Left ventricle myocardium inferior (tissue), 1 donor: ENCODE data around the gene C10orf71. TPM values are rescaled to one million over a fixed set of nuclear protein-coding genes. Genes with fewer than 3 reads are reported as not detected.

Experiments used
- DNase-seq: peaks from one replicate; pipeline ENCODE4 v3.0.0-alpha.2; 2020
- H3K27ac ChIP-seq: fragments of 200-600 bp; replicated peaks from 2 replicates; pipeline ENCODE4 v1.8.0; 2021
- H3K27me3 ChIP-seq: fragments of 200-600 bp; 2 replicates; pipeline ENCODE4 v1.8.0; 2021; ENCODE audit warnings: low read depth
- H3K36me3 ChIP-seq: fragments of 200-600 bp; 2 replicates; pipeline ENCODE4 v1.8.0; 2021
- H3K4me1 ChIP-seq: fragments of 200-600 bp; 2 replicates; pipeline ENCODE4 v1.8.0; 2021
- H3K4me3 ChIP-seq: fragments of 200-600 bp; 2 replicates; pipeline ENCODE4 v1.8.0; 2021; ENCODE audit warnings: mild to moderate bottlenecking, moderate library complexity
- H3K9me3 ChIP-seq: fragments of 200-600 bp; replicated peaks from 2 replicates; pipeline ENCODE4 v1.8.0; 2021
- CTCF ChIP-seq: fragments of 200-600 bp; IDR thresholded peaks from 2 replicates; pipeline ENCODE4 v1.8.0; 2021; ENCODE audit warnings: antibody characterized with exemption, mild to moderate bottlenecking, borderline replicate concordance
- intact Hi-C: fragments of 100-400 bp; cut with micrococcal nuclease; formaldehyde crosslinking; loops from one replicate; pipeline ENCODE4 v1.11.0; 2022
- total RNA-seq: library from RNA; stranded (reverse); fragmentation: NEBNext Ultra II Directional; extraction: Animal tissue kit (Norgen Biotek cat#: 25700); gene quantifications from one replicate; pipeline ENCODE4 v1.2.1, GENCODE V29; 2021
- donor health status: DM: no; HTN: yes; CAD: no; lungs with severe emphysema.

The C10orf71 gene
- total RNA-seq, 1 donor from 2014 or later: 136 TPM

DNA sequence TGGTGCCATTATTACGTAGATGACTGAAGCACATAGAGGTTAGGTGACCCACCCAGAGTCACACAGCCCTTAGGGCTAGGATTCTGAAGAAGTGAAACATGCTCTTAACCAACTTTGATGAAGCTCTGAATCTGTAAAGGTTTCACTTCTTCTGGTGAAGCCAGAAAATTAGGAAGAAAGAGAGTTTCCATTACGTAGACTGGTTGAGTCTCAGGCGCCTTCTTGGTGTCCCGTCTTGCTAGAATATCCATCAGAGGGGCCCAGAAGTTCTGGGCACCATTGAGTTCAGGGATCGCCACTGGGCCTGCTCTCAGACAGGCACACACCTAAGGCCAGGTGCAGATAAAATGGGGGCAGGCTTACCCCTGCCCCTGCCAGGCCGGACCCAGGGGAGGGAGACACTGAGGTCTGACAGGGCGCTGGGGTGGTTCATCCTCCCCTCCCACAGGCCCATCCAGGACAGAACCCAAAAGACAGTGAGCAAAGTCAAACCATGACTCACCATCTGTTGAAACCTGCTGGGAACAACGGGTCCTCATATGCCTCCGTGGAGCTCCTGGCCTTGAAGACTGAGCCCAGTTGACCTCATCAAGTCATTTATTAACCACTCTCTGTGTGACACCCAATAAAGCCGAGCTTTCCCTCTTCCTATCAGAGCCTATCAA lies 63.8 kb downstream of the C10orf71 start:
- no peak for DNase-seq
- peaks cover 32% of the 10 kb centered on the region for H3K4me1 ChIP-seq
- intact Hi-C loops: no loop called here
- H3K27me3 ChIP-seq: no peaks in the 10 kb centered on the region
- peaks cover 3% of the 10 kb centered on the region for H3K9me3 ChIP-seq
- no peaks in the 10 kb centered on the region for H3K36me3 ChIP-seq
- no peak for TF ChIP-seq CTCF
- H3K4me3 ChIP-seq: no peak overlapping the region
- H3K27ac ChIP-seq: no peak overlapping the region

DNA sequence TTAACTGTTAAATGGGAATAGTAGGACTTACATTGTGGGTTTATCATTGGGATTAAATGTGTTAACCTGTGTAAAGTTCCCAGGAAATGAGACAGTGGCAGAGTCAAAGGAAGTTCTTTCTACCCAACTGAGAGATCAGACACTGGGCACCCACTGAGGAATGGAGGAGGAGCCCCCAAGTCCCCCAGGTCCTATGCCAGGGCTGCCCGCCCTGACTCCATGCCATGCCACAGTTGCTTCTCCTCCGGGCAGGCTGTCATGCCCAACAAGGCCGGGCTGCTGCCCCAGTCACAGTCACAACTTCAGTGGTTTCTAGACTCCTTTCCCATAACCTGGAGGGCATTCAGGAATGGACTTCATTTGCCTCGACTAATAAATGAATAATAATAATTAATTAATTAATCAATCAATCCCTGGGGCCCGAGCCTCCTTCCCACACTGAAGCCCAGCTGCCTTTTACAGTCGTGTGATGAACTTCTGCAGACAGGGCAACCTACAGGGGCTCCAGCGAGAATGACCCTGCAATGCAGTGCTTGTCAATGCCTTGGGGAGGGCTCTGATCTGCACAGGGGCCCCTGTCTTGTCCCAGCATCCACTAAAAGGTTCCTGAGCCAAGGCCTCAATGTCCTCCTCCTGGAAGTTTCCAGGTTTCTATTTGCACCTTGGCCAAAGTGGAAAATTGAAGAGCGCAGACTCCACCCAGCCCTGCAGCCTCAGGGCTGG lies 64.5 kb downstream of the C10orf71 start:
- Histone ChIP-seq H3K4me3 (no peak overlapping the region), H3K27ac (no peak overlapping the region), H3K27me3 (no peaks in the 10 kb centered on the region), H3K36me3 (no peaks in the 10 kb centered on the region), H3K4me1 (peaks cover 32% of the 10 kb centered on the region), H3K9me3 (no peaks in the 10 kb centered on the region)
- intact Hi-C loops: no loop called here
- DNase-seq: no peak
- TF ChIP-seq CTCF: no peak

GRCh38 chr10:49364051-49364450 lies 65.1 kb downstream of the C10orf71 start:
- H3K36me3 ChIP-seq: no peaks in the 10 kb centered on the region
- no peak overlapping the region for H3K27ac ChIP-seq
- H3K27me3 ChIP-seq: no peaks in the 10 kb centered on the region
- H3K4me3 ChIP-seq: no peak overlapping the region
- DNase-seq: no peak
- no peaks in the 10 kb centered on the region for H3K9me3 ChIP-seq
- H3K4me1 ChIP-seq: peaks cover 32% of the 10 kb centered on the region
- no peak for TF ChIP-seq CTCF
- intact Hi-C loops: no loop called here

- Histone ChIP-seq H3K36me3 (no peaks in the 10 kb centered on the region), H3K27ac (no peak overlapping the region), H3K9me3 (no peaks in the 10 kb centered on the region), H3K4me3 (no peak overlapping the region), H3K27me3 (no peaks in the 10 kb centered on the region), H3K4me1 (peaks cover 28% of the 10 kb centered on the region)
- DNase-seq: no peak
- TF ChIP-seq CTCF: no peak
- intact Hi-C loops: no loop called here
Measured at GRCh38 chr10:49364747-49365146, 65.8 kb downstream of the C10orf71 start.

DNA sequence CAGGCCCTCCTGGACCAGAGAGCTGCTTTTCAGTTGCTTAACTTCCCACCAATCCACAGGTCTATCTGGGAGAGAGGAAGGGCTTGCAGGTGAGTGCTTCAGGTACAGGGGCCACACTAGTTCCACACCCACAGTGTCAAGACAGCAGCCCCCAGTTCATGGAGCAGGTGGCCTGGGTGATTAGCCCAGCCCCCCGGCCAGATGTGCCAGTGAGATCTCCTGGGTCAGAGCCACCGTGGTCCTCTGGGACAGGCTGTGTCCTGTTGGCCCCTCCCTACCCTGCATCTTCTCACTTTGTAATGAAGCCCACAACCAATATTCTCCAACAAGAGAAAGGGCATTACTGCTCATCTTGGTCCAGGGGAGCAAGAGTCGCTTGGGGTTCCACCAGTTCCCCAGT lies 66.3 kb downstream of the C10orf71 start:
- Histone ChIP-seq H3K27me3 (no peaks in the 10 kb centered on the region), H3K36me3 (no peaks in the 10 kb centered on the region), H3K27ac (no peak overlapping the region), H3K4me1 (peaks cover 23% of the 10 kb centered on the region), H3K4me3 (no peak overlapping the region), H3K9me3 (no peaks in the 10 kb centered on the region)
- TF ChIP-seq CTCF: no peak
- no peak for DNase-seq
- intact Hi-C loops: no loop called here
